ENCODE data around the gene FAM83G.

Gene FAM83G

DNA sequence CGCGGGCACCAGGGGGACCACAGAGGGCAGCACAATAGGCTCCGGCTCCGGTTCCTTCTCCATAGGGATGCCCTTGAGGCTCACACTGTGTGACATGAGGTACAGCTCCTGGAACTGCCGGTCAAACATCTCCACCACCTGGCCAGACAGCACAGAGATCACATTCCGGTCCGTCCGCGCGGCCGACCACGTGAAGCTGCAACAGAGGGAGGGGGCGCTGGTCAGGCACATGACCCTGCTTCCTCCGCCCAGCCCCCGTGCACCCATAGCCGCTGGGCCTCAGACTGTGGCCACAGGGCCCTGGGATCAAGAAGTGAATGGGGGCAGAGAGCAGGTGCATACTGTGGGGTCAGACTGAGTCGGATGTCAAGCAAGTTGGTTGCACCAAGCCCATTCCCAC, 25.9 kb downstream of the FAM83G start:
- no peak overlapping the region for H3K4me2 ChIP-seq (ENCODE audit: low read length)
- no peaks in the 10 kb centered on the region for H3K79me2 ChIP-seq (ENCODE audit: control insufficient read depth, low read length)
- no peaks in the 10 kb centered on the region for H3K9me2 ChIP-seq (replicated peaks; ENCODE audit: control insufficient read depth, low read length)
- H3K27ac ChIP-seq (ENCODE audit: low read depth, low read length), result no peak overlapping the region
- no peaks in the 10 kb centered on the region for H4K20me1 ChIP-seq (ENCODE audit: control insufficient read depth, insufficient read depth, low read depth, low read length)
- H3K9me3 ChIP-seq (ENCODE audit: control insufficient read depth, insufficient read depth, low read length), result no peaks in the 10 kb centered on the region
- H3F3A ChIP-seq (ENCODE audit: control insufficient read depth, insufficient read depth), result no peaks in the 10 kb centered on the region
- no peaks in the 10 kb centered on the region for H3K27me3 ChIP-seq (ENCODE audit: control insufficient read depth, low read length)
- TF ChIP-seq CTCF (IDR thresholded peaks at IDR 0.05; ENCODE audit: low read depth, low read length, poor library complexity, severe bottlenecking) (no peak), EZH2phosphoT487 (IDR thresholded peaks at IDR 0.05; ENCODE audit: borderline replicate concordance, low read length) (no peak)
- peaks cover 21% of the 10 kb centered on the region for H3K36me3 ChIP-seq (ENCODE audit: control insufficient read depth, low read length)
- H3K4me3 ChIP-seq (ENCODE audit: low read length), result no peak overlapping the region
- H3K4me1 ChIP-seq (ENCODE audit: control insufficient read depth, low read length), result no peaks in the 10 kb centered on the region

GRCh38 chr17:18978050-18978449, 26.5 kb downstream of the FAM83G start:
- Histone ChIP-seq H3F3A (ENCODE audit: control insufficient read depth, insufficient read depth) (no peaks in the 10 kb centered on the region), H3K4me1 (ENCODE audit: control insufficient read depth, low read length) (no peaks in the 10 kb centered on the region), H3K9me2 (replicated peaks; ENCODE audit: control insufficient read depth, low read length) (no peaks in the 10 kb centered on the region), H3K4me2 (ENCODE audit: low read length) (no peak overlapping the region), H3K79me2 (ENCODE audit: control insufficient read depth, low read length) (no peaks in the 10 kb centered on the region), H3K9me3 (ENCODE audit: control insufficient read depth, insufficient read depth, low read length) (no peaks in the 10 kb centered on the region), H3K27ac (ENCODE audit: low read depth, low read length) (no peak overlapping the region), H3K36me3 (ENCODE audit: control insufficient read depth, low read length) (peaks cover 21% of the 10 kb centered on the region), H3K27me3 (ENCODE audit: control insufficient read depth, low read length) (no peaks in the 10 kb centered on the region), H3K4me3 (ENCODE audit: low read length) (no peak overlapping the region), H4K20me1 (ENCODE audit: control insufficient read depth, insufficient read depth, low read depth, low read length) (no peaks in the 10 kb centered on the region)
- TF ChIP-seq CTCF (IDR thresholded peaks at IDR 0.05; ENCODE audit: low read depth, low read length, poor library complexity, severe bottlenecking), result no peak
- TF ChIP-seq EZH2phosphoT487 (IDR thresholded peaks at IDR 0.05; ENCODE audit: borderline replicate concordance, low read length), result no peak

DNA sequence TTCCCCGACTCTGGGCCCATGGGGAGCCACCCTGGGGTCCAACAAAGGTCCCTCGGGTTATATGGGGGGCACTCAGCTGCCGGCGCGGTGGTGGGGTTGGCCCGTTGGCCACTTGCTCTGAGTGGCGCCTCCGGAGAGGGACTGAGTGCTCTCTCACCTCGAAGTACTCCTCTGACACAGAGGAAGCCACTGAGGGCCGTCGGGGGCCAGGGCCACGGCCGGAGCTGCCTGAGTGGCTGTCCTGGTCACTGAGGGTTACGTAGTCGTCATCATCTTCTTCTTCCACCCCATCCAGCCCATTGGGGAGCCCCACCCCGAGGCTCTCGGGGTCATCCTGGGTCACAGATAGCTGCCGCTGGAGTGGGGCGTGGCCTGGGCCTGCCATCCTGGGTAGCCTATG, 26.9 kb downstream of the FAM83G start:
- H3K4me1 ChIP-seq (ENCODE audit: control insufficient read depth, low read length), result no peaks in the 10 kb centered on the region
- H3K4me3 ChIP-seq (ENCODE audit: low read length), result no peak overlapping the region
- no peaks in the 10 kb centered on the region for H3F3A ChIP-seq (ENCODE audit: control insufficient read depth, insufficient read depth)
- no peaks in the 10 kb centered on the region for H3K9me3 ChIP-seq (ENCODE audit: control insufficient read depth, insufficient read depth, low read length)
- H3K36me3 ChIP-seq (ENCODE audit: control insufficient read depth, low read length), result peaks cover 21% of the 10 kb centered on the region
- no peaks in the 10 kb centered on the region for H4K20me1 ChIP-seq (ENCODE audit: control insufficient read depth, insufficient read depth, low read depth, low read length)
- H3K9me2 ChIP-seq (replicated peaks; ENCODE audit: control insufficient read depth, low read length), result no peaks in the 10 kb centered on the region
- no peak overlapping the region for H3K4me2 ChIP-seq (ENCODE audit: low read length)
- no peaks in the 10 kb centered on the region for H3K27me3 ChIP-seq (ENCODE audit: control insufficient read depth, low read length)
- H3K27ac ChIP-seq (ENCODE audit: low read depth, low read length), result no peak overlapping the region
- TF ChIP-seq CTCF (IDR thresholded peaks at IDR 0.05; ENCODE audit: low read depth, low read length, poor library complexity, severe bottlenecking) (no peak), EZH2phosphoT487 (IDR thresholded peaks at IDR 0.05; ENCODE audit: borderline replicate concordance, low read length) (no peak)
- H3K79me2 ChIP-seq (ENCODE audit: control insufficient read depth, low read length), result no peaks in the 10 kb centered on the region

GRCh38 chr17:18977021-18977420, 27.5 kb downstream of the FAM83G start:
- no peaks in the 10 kb centered on the region for H3K27me3 ChIP-seq (ENCODE audit: control insufficient read depth, low read length)
- no peaks in the 10 kb centered on the region for H4K20me1 ChIP-seq (ENCODE audit: control insufficient read depth, insufficient read depth, low read depth, low read length)
- H3K36me3 ChIP-seq (ENCODE audit: control insufficient read depth, low read length), result peaks cover 21% of the 10 kb centered on the region
- H3K4me2 ChIP-seq (ENCODE audit: low read length), result no peak overlapping the region
- H3K4me3 ChIP-seq (ENCODE audit: low read length), result no peak overlapping the region
- H3F3A ChIP-seq (ENCODE audit: control insufficient read depth, insufficient read depth), result no peaks in the 10 kb centered on the region
- H3K9me3 ChIP-seq (ENCODE audit: control insufficient read depth, insufficient read depth, low read length), result no peaks in the 10 kb centered on the region
- no peaks in the 10 kb centered on the region for H3K4me1 ChIP-seq (ENCODE audit: control insufficient read depth, low read length)
- H3K9me2 ChIP-seq (replicated peaks; ENCODE audit: control insufficient read depth, low read length), result no peaks in the 10 kb centered on the region
- no peak overlapping the region for H3K27ac ChIP-seq (ENCODE audit: low read depth, low read length)
- TF ChIP-seq CTCF (IDR thresholded peaks at IDR 0.05; ENCODE audit: low read depth, low read length, poor library complexity, severe bottlenecking), result no peak
- TF ChIP-seq EZH2phosphoT487 (IDR thresholded peaks at IDR 0.05; ENCODE audit: borderline replicate concordance, low read length), result no peak
- H3K79me2 ChIP-seq (ENCODE audit: control insufficient read depth, low read length), result no peaks in the 10 kb centered on the region

Data from DOHH2 (cell line).